ENCODE results near the gene SQOR.

SQOR gene

DNA sequence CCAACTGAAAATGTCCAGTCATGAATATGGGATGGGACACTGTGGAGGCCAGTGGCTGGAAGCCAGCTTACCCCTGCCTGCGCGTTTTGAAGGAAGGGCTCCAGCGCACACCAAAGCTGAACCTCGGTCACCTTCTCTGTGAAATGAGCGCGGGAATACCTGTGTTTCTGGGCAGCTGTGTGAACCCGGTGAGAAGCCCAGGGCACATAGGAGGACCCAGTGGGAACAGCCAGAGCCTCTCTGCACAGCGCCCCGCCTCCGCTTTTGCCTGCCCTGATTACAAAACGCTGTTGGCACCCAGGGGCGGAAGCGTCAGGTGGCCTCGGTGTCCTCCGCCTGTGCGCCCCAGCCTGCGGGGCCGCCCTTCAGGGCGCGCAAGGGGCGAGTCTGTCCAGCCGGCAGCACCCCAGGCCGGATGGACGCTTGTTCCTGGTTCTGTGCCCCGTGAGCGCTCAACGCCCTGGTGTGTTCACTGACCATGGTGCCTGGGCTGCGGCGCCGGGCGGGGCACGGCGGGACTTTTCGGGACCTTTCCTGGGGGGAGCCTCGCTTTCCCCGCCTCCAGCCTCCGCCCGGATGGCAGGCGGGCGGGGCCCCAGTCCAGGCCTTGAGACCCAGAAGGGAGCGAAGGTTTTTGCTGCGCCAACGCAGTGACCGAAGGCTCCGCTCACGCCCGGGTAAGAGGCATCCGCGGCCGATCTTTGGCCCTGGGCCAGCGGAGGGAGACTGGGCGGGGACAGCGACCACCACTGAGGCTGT lies at the start of gene SQOR:
Gene SQOR, plus strand, starts transcription at position 598 of the 759 bp plus-strand sequence. CDS start 23,895 bp downstream, outside the sequence.
- FAIRE-seq: no peak

DNA sequence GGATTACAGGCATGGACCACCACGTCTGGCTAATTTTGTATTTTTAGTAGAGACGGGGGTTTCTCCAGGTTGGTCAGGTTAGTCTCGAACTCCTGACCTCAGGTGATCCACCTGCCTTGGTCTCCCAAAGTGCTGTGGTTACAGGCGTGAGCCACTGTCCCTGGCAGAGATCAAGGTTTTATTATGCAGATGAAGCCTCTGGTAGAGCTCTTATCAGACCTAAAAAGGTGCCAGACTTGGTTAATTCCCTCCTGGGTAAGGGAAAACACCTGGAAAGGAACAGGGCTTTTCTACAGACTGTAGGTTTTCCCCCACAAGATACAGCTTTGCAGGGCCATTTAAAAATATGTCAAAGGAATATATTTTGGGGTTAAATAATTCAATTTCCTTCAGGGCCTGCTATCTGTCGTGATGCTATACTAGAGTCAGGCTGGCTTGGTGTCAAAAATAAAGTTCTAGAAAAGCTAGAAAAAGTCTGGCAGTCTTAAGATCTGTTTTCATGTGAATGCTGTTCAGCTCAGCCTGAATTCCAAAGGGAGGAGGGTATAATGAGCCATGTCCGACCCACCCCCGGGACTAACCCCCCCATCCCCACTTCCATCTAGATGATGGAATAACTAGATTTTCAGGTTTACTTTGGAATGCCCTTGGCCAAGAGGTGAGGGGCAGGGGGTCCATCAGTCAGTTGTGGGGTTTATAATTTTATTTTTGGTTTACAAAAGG lies 49.6 kb upstream of the SQOR start:
- no peak for FAIRE-seq

DNA sequence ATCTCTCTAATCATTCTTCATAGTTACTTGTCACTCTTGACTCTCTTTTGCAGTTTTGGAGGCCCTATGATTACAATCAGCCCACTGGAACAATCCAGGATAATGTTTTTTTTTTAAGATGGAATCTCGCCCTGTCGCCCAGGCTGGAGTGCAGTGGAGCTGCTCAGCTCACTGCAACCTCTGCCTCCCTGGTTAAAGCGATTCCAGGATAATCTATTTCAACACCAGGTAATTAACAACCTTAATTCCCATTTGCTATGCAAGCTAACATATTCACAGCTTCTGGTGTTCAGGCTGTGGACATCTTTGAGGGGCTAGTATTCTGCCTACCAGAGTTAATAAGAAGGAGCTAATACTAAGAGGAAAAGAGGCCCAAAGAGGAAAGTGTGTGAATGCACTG lies 48.7 kb upstream of the SQOR start:
- no peak for FAIRE-seq

DNA sequence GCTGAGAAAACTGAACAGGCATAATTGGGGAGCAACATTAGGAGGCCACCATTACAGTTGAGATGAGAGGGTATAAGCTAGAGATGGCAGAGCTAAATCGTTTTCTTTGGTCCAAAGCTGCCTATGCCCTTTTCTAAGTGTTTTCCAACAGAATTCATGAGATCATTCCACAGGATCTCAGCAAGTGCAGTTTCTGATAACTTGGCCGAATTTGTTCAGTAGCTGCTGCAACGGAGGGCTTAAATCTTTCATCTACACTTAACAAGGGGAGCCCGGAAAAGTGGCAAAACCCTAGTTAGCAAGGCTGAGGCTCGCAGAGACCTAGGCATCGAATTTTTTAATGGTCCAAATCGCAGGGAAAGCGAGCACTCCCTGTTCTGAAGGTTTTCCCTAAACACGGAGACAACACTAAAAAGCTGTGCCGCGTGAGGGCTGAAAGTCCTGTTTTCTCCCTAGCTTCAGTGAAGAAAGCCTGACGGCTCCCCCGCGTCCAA lies 48.2 kb upstream of the SQOR start:
- no peak for FAIRE-seq

DNA sequence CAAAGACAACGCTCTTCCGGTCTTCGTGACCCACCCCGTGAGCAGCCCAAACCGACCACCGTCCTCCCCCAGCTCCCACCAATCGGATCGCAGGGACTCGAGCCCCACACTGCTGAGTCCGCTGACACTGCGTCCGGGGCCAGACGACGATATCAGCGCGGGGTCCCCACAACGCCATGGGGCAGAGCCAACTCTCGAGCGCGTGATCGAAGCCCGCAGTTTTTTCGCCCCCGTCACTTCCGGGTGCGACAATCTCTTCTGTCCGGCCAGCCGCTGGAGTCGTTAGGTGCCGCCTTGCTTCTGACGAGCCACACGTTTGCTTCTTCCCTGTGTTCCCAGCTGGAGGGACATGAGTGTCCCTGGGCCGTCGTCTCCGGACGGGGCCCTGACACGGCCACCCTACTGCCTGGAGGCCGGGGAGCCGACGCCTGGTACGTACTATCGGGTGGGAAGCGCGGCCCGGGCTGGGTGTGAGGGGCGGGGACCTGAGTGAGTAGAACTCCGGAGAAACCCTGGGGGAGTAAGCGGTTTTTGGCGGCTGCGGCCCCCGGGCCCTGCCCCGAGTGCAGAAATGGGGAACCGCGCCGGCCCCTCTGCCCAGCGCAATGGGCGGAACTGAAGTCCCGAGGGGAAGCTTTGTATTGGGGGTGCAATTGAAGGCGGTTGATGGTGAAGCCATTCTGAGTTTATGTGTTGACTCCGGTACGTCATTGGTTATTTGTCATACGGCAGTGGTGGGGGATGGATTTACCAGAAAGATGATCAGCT lies 47.5 kb upstream of the SQOR start, which contains the start of gene BLOC1S6:
Gene BLOC1S6, plus strand, starts transcription at position 285 of the 768 bp plus-strand sequence. Its CDS starts 65 bp downstream, at position 350.
- no peak for FAIRE-seq

DNA sequence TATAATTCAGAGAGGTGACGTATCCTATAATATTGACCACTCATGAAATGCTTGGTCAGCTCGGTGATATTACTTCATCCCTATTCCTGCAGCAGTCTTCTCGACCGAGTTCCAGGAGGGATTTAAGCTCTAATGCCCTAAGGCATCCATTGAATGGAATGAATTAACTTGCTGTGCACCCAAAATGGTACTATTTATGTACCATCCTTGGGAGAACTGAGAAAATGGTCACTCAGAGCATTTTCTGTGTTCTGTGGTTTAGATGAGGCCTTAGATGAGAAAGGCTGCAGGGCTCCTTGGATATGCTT lies 47.0 kb upstream of the SQOR start:
- FAIRE-seq: no peak

DNA sequence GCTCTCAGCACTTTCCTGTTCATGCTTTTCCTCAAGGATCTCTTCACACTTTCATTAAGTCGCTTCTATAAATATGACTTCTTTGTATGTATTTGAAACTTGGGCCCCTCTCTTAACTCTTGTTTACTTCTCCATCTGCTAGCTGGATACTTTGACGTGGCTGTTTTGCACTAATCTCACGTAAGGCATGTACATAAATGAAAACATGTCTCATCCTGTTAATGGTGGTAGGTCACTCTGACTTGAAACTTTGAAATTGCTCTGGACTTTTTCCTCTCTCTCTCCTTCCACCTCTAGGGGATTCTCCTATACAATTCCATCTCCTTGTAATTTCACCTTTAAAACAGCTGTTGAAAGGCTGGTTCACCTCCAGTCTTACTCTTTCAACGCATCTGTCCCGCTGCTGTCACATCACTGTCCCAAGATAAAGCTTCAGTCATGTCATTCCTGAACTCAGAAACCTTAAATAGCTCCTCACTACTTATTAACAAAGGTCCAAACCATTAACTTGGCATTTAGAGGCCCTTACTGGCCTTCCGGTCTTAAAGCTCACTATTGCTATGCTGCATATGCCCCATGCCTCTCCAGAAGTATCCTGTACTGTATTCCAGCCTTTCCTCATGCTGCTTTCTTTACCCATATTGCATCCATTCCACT lies 46.5 kb upstream of the SQOR start:
- FAIRE-seq: no peak

DNA sequence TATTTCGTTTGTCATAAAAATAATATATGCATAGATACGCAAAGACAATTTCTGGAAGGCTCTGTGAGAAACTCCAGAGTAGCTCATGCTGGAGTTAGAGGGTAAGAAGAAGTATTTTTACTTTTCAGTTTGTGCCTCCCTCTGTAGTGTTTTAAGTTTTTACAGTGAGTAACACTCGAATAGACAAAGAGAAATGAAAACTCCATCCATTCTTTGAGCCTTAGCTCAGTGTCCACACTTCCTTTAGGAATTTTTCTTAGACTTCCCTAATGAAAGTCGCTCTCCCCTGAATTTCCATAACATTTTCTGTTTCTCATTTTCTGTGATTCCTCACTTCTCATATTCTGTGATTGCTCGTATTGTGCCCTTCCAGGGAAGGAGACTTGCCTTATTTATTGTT lies 45.6 kb upstream of the SQOR start:
- no peak for FAIRE-seq

DNA sequence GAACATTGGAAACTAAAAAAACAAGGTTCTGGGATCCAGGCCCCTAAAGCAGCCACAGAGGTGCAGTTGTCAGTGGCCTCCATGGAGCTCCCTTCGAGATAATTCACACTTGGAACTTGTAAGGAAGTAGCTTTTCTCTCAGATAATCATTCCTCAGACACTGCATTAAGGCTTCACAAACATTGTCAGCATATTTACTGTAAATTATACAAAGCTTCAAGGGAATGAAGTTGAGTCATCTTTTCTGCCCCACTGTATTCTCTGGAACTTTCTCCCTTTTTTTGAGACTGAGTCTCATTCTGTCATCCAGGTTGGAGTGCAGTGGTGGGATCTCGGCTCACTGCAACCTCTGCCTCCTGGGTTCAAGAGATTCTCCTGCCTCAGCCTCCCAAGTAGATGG lies 40.5 kb upstream of the SQOR start:
- no peak for FAIRE-seq

DNA sequence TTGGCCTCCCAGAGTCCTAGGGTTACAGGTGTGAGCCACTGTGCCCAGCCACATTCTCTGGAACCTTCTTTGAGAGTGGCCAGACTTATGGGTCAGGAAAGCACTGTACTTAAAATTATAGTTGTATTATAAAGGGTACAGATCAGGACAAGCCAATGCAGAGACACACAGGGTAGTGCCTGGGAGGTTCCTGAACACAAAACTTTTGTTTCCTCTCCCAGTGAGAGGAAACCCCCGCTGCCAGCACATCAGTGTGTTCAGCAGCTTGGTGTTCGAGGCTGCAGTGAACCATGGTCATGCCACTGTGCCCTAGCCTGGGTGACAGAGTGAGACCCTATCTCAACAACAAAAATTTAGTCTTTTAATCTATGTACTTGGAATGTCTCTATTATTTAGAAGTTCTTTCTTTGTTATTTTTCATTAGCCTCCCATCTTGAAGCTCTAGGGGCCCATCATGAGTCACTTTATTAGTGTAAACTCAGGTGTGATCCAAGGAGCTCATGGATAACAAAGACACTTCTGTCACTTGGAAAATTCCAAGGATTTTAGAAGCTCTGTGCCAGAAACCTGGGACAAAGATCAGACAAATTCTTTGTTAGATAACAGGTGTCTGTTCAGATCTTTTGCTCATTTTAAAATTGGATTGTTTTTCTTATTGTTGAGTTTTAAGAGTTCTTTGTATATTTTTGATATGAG lies 39.8 kb upstream of the SQOR start:
- no peak for FAIRE-seq

DNA sequence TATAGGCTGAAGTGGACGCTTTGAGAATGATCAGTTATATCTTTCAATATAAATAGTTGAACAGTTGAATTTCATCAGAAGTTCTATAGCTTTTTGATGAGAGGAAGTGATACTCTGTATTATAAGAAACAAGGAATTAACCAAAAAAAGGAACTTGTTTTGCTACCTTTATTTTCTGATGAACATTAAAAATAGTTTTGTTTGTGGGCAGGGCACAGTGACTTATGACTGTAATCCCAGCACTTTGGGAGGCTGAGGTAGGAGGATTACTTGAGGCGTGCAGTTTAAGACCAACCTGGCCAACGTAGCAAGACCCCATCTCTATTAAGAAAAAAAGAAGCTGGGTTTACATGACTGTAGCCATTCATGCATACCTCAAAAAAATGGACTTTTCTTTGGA lies 30.9 kb upstream of the SQOR start:
- no peak for FAIRE-seq

DNA sequence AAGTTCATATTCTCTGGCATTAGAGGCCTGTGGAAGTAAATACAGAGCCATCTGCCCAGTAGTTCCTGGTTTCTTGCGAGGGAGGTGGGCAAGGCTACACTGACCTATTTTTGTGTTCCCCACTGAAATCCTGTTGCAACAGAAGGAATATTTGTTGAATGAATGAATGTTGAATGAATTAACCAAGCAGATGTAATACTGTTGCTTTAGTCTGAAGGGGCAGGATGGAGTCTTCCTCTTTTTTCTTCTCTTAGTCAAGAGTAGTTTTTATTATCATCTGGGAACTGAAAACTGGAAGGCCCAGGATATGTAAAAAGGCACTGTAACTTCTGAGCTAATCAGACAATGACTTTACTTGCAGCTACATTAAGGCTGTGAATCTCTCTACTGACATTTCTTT lies 30.5 kb upstream of the SQOR start:
- no peak for FAIRE-seq

DNA sequence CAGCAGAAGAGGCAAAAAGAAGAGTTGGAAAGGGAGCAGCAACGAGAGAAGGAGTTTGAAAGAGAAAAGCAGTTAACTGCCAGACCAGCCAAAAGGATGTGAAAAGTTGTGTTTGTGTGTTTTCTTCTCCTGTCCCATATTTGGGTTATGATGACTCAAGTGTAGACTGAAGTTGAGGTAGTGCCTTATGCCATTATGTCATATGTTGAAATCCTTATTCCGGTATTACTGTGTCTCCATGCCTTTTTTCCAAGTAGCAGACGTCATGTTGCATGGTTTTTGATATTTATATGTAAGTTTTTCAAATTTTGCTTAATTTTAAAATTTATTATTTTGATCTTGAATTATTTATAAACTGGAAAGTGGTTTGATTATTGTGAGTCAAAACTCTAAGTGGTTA lies 28.4 kb upstream of the SQOR start:
- FAIRE-seq: no peak

DNA sequence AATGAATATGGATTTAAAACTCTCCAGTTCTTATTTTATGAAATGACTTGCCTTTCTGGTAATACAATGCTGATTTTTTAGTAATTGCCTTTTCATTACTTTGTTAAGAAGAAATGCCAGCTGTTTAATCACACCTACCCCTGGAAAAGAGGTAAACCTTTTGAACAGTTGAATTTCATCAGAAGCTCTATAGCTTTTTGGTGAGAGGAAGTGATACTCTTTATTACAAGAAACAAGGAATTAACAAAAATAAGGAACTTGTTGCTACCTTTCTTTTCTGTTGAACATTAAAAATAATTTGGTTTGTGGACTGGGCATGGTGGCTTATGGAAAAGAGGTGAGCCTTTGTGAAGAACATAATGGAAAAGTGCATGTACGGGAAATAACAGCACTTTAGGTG lies 28.0 kb upstream of the SQOR start:
- FAIRE-seq: no peak

DNA sequence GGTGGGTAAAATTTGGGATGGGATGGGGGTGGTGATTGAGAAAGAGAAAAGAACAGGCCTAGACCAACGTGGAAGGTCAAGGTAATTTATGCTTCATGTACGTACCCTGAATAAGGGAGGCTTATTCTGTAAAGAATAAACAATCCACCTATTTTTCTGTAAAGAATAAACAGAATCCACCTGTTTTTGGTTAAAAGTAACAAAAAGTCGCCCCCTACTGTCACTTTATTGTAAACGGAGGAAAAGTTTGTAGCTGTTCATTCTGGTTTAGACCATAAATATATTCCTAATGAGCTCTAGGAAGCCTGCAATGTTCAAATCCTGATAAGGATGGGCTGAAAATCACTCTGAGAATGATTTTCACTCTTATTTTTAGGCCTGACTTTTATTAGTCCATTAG lies 23.5 kb upstream of the SQOR start:
- FAIRE-seq: peak; percentile 48

DNA sequence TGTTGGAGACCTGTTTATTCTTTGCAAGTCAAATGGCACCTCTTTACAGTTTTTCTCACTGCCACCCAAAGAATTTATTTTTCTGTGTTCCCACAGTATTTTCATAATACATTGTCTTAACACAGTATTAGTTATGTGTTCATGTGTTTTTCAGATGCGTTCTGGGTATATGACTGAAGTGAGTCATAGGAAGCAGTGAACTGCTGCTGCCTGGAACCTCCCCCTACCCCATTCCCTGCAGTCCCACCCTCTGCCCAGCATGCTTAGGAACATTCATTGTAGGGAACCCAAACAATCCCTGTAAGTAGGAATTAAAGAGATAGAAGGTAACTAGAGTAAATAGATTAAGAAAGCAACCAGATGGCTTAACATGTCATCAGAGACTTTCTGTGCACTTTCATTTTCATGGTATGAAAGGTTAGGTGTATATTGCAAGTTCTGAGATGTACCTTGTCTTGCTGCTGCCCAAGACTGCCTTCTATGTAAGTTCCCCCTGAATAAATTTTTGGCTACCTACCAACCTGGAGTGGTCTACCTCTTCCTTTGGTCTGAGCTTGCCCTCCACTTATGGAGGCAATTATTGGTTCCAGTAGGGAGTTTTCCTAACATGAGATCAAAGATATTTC lies 21.9 kb upstream of the SQOR start:
- FAIRE-seq: no peak

DNA sequence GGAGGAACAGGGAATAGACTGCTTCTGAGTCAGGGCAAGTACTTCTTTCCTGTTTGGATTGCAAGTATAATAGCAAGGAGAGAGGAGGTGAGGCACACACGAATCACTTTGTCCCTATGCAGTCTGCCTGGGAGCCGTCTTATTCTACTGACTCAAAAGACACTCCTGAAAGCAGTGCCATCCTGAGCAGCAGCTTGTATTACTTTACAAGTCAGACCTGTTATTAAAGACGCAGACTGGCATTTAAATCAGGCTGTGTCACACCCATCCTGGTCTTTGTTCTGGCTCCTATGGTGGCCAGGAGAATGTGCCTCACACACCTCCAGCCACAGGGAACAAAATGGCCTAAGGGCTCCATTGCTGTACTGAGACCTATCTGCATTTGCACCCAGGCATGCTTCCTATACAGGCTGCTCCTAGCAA lies 17.9 kb upstream of the SQOR start:
- no peak for FAIRE-seq

DNA sequence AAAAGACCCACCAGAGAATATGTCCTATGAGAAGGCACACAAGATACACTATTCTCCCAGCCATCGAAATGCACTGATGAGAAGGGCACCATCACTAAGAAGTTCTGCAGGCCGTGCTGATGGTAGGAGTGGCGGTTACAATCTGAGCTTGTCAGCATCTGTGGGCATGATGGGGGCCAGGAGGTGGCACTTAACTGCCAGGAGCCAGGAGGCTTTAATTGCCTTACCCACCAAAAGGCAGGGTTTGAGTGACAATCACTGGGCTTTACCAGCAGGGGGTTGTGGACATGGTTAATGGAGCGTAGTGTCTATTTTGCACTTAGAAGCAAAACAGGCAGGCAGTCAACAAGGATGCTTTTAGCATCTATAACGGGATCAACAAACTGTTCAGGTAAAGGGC lies 16.0 kb upstream of the SQOR start:
- no peak for FAIRE-seq

DNA sequence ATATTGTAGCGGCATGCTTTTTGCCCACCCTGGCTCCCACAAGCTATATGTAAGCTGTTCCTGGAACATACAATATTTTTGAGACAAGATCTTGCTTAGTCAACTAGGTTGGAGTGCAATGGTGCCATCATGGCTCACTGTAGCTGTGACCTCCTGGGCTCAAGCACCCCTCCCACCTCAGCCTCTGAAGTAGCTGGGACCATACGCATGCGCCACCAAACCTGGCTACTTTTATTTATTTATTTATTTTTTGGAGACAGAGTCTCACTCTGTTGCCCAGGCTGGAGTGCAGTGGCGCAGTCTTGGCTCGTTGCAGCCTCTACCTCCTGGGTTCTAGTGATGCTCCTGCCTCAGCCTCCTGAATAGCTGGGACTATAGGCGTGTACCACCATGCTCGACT lies 6.7 kb upstream of the SQOR start:
- FAIRE-seq: no peak

DNA sequence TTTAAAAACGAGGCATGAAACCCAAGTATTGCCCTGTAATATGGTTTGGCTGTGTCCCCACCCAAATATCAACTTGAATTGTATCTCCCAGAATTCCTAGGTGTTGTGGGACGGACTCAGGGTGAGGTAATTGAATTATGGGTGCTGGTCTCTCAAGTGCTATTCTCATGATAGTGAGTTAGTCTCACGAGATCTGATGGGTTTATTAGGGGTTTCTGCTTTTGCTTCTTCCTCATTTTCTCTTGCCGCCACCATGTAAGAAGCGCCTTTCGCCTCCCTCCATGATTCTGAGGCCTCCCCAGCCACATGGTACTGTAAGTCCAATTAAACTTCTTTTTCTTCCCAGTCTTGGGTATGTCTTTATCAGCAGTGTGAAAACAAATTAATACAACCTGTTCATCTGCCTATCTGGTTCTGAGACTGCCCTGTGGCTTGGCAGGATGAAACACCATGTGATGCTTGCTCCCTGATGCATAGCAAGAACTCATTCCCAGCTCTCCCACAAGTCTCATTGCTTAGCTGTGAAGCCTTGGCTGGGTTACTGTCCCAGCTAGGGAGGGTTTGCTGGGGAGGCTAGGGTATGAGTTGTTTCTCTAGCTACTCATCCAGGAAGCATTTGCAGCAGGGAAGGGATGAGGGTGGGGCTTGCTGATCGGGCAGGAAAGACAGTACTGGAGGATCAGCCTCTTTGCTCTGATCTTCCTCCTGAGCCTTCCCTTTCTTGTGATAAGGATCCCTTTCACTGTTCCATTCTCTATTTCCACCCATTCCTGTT lies 3.7 kb upstream of the SQOR start:
- no peak for FAIRE-seq

DNA sequence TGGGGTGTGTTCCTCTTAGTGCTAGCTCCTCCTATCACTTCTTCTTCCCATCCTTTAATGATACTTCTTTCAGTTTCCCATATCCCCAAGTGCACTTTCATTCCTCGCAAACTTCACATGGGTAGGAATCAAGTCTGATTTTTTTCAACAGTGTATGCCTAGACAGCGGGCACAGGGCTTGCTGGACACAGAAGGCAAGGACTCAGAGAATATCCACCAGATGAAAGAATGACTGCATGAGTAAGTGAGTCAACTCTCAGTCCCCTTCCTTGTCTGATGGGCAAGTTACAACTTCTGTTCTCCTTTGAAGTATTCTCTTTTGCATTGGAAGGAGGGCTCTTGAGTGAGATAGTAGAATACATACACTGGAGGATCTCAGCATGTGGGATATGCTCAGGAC lies 3.1 kb upstream of the SQOR start:
- FAIRE-seq: no peak

All from endometrium (tissue), 2 donors.